Astrocyte of the cerebellum (primary cell): ENCODE data around the gene NUDCD3.
"Not testable (repeated sequence)": the region's sequence is repeated elsewhere in the genome, so short reads cannot be mapped to it uniquely, and the experiment has no call there.

Experiments used
- DNase-seq: peaks from one replicate; pipeline ENCODE4 v3.0.0-alpha.2; 2011; ENCODE audit warnings: low read depth
- H3K4me3 ChIP-seq: 2 replicates; pipeline ENCODE4 v1.5.1; 2011; ENCODE audit warnings: mild to moderate bottlenecking, low read depth, low read length, moderate library complexity
- in situ Hi-C: cut with HindIII; loops from 2 replicates; pipeline ENCODE4 v1.10.0; 2017; ENCODE audit warnings: low sequenced_read_pairs
- TF ChIP-seq, protein P1 (sequence below): IDR thresholded peaks from 2 replicates; pipeline ENCODE4 v1.5.1; 2012; ENCODE audit warnings: low read length, low read depth, moderate library complexity, mild to moderate bottlenecking; ENCODE audit errors: missing control alignments

NUDCD3 gene

DNA sequence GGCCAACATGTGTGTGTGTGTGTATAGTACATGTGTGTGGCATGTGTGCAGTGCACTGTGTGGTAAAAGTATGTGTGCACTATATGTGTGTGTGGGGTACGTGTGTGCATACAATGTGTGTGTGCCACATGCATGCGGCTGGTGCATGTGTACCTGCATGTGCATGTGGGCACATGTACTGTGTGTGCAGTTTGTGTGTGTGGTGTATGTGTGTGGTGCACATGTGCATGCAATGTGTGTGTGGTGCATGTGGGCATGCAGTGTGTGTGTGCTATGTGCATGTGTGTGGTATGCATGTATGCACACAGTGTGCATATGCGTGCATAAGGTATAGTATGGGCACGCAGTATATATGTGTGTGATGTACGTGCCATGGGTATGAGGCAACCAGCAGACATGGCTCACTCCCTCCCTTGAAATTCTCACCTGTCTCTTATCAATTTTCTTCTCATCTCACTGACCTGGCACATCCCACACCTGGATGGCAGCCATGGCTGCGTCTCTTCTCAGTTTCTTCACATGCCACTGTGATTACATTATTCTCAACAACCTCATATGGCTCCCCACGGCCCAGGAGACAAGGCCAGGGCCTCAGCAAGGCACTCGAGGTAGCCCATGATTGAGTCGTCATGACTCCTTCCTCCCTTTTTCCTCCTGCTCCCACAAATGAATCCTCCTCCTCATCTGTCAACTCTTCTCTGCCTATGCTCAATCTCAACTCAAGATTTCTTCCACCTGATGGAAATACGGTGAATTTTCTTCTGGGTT, 57.0 kb downstream of the NUDCD3 start:
- in situ Hi-C loops, result no loop called here
- DNase-seq, result no peak
- TF ChIP-seq, protein P1, sequence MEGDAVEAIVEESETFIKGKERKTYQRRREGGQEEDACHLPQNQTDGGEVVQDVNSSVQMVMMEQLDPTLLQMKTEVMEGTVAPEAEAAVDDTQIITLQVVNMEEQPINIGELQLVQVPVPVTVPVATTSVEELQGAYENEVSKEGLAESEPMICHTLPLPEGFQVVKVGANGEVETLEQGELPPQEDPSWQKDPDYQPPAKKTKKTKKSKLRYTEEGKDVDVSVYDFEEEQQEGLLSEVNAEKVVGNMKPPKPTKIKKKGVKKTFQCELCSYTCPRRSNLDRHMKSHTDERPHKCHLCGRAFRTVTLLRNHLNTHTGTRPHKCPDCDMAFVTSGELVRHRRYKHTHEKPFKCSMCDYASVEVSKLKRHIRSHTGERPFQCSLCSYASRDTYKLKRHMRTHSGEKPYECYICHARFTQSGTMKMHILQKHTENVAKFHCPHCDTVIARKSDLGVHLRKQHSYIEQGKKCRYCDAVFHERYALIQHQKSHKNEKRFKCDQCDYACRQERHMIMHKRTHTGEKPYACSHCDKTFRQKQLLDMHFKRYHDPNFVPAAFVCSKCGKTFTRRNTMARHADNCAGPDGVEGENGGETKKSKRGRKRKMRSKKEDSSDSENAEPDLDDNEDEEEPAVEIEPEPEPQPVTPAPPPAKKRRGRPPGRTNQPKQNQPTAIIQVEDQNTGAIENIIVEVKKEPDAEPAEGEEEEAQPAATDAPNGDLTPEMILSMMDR, result no peak
- H3K4me3 ChIP-seq, result no peak overlapping the region

DNA sequence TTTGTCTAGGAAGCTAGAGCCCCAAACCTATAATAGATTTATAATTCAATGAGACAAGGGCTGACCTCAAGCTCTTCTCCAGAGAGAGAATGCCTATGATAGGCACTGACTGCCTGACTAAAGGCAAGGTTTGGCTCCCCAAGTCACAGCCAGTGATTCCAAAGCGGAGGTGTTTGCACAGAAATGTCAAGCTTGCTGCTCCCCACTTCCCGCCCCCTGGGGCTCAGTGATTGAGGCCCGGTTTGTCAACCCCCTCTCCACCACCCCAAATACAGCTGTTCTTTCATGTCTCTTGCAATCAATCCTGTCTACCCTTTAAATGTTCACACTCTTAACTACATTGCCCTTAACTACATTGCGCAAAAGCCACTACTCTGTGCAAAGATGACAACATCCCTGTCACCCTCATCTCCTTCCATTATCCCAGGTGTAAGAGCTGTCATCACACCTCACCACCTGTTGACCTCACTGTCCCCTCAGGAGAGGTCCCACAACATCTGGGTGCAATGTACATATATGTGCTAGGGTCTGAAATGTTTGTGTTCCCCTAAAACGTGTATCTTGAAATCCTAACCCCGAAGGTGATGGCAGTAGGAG, 58.0 kb downstream of the NUDCD3 start:
- TF ChIP-seq, protein P1, result no peak
- in situ Hi-C loops, result no loop called here
- DNase-seq, result no peak
- no peak overlapping the region for H3K4me3 ChIP-seq

DNA sequence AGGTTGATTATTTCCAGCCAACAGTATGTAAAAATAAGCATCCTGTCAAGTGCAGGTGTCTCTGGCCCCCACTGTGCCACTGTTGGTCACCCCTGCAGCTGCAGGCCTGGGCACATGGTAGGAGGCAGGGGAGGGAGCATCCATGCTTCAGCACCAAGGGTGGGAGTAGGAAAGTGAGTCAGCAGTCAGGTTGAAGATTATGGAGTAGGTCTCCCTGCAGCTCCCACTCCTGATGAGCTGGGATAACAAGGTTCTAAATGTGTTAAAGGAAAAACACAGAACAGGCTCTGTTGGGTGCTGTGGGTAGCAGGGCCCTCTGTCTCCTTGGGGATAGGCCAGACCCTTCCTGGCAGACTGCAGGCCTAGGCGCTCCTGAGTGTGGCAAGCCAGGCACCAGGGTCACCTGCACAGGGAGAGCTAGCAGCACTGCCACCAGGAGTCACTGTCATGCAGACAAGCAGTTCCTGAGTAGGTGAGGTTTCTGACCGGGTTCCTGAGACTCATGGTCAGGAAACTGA, 59.3 kb downstream of the NUDCD3 start:
- in situ Hi-C loops, result no loop called here
- no peak overlapping the region for H3K4me3 ChIP-seq
- TF ChIP-seq, protein P1, result no peak
- no peak for DNase-seq

DNA sequence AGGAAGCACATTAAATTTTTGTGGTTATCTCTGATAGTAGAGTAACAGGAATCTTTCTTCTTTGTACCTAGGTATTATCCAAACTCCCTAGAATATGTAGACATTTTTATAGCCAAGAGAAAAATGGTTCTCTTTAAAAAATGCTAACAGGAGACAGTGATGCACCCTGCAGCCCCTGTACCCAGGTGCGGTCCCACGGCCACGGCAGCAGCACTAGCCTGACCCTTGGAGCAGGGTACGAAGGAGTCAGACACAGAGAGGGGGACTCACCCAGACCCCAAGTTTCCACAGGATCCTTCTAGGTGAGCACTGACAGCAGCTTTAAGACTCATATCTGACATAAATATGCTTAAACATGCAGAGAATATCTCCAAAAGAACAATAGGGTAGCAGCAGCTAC, 60.4 kb downstream of the NUDCD3 start:
- TF ChIP-seq, protein P1, result no peak
- no peak for DNase-seq
- no peak overlapping the region for H3K4me3 ChIP-seq
- in situ Hi-C loops, result no loop called here

DNA sequence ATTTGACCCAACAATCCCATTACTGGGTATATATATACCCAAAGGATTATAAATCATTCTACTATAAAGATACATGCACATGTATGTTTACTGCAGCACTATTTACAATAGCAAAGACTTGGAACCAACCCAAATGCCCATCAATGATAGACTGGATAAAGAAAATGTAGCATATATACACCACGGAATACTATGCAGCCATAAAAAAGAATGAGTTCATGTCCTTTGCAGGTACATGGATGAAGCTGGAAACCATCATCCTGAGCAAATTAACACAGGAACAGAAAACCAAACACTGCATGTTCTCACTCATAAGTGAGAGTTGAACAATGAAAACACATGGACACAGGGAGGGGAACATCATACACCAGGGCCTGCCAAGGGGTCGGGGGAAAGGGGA, 65.7 kb downstream of the NUDCD3 start:
- DNase-seq, in situ Hi-C loops, H3K4me3 ChIP-seq: not testable (repeated sequence)

DNA sequence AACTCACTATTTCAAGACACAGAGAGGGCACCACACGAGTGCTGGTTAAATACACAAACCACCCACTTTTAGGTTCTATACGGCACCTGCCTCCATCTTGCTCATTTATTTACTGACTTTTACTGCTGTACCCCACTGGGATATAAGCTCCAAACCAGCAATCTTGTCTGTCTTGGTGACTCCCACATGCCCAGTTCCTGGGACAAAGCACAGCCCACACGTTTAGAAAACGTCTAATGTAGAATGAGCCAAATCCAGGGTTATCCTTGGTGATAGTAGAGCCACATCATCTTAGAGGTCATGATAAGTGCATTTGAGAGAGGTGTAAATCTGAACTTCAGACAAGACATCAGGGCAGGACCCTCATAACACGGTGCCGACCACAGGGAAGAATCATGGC, 73.5 kb downstream of the NUDCD3 start:
- in situ Hi-C loops, result no loop called here
- H3K4me3 ChIP-seq, result no peak overlapping the region
- no peak for DNase-seq
- TF ChIP-seq, protein P1, result no peak

DNA sequence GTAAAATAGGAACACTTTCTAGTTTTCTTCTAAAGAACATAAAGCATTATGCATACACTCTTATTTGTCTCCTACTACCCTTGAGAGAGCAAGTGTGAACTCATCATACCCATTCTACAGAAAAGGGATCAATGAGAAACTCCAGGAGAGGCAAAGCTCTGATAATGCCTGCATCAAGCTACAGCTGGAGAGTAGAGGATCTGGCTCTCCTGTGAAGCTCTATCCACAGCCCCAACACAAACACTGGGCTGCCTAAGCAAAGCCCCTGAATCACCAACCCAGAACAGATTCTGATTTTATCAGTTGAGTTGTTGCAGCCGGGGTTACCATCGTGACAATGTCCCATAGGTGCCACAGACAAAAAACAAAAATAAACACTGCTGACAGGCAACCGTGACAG, 74.9 kb downstream of the NUDCD3 start:
- DNase-seq, result no peak
- H3K4me3 ChIP-seq, result no peak overlapping the region
- in situ Hi-C loops, result no loop called here
- TF ChIP-seq, protein P1, result no peak
